HepG2 (cell line): ENCODE measurements around the gene ZFPL1. TPM values are rescaled to one million over a fixed set of nuclear protein-coding genes. Genes with fewer than 3 reads are reported as not detected.
A peak's percentile ranks its signal among the peaks of the same experiment; 100 is the strongest.

Experiments
- ARHGAP35 ChIP-seq: sonication (generic); formaldehyde crosslinking; IDR thresholded peaks from 2 replicates; pipeline ENCODE4 v1.9.0; 2022; ENCODE audit warnings: mild to moderate bottlenecking, inconsistent platforms, moderate library complexity, missing genetic modification reagents, borderline replicate concordance
- ARNT ChIP-seq: fragments of 450-650 bp; IDR thresholded peaks from 2 replicates; pipeline ENCODE4 v1.6.1; 2017
- BRD4 ChIP-seq: sonication (generic); formaldehyde crosslinking; IDR thresholded peaks from 2 replicates; pipeline ENCODE4 v1.4.0; 2020; ENCODE audit warnings: missing genetic modification reagents
- CREB1 ChIP-seq, 2 experiments: fragments of 450-650 bp in 1 of 2; IDR thresholded peaks; 2 replicates each; pipeline ENCODE4 v1.6.1; 2016 to 2017; ENCODE audit warnings: control low read depth in 1 of 2, mild to moderate bottlenecking in 1 of 2, missing compliant biosample characterization in 1 of 2, missing genetic modification characterization in 1 of 2
- DPF2 ChIP-seq: sonication (generic); formaldehyde crosslinking; IDR thresholded peaks from 2 replicates; pipeline ENCODE4 v1.4.0; 2020; ENCODE audit warnings: mild to moderate bottlenecking, low read depth, missing genetic modification reagents, borderline replicate concordance
- FOXK2 ChIP-seq: fragments of 450-650 bp; IDR thresholded peaks from 2 replicates; pipeline ENCODE4 v1.6.1; 2016
- HMGA1 ChIP-seq: sonication (generic); formaldehyde crosslinking; conservative IDR thresholded peaks from 2 replicates; pipeline ENCODE4 v1.4.0; 2020; ENCODE audit warnings: missing genetic modification reagents
- IKZF4 ChIP-seq: sonication (generic); formaldehyde crosslinking; IDR thresholded peaks from 2 replicates; pipeline ENCODE4 v1.5.1; 2020; ENCODE audit warnings: borderline replicate concordance, mild to moderate bottlenecking, low read depth, missing genetic modification reagents; ENCODE audit errors: not compliant biosample characterization
- KLF16 ChIP-seq, 2 experiments: sonication (generic) in 1 of 2; formaldehyde crosslinking in 1 of 2; IDR thresholded peaks; 2 replicates each; pipeline versions ENCODE4 v1.6.1 to v1.8.0; 2016 to 2023; ENCODE audit warnings: missing genetic modification reagents in 2 of 2, missing compliant biosample characterization in 1 of 2
- NBN ChIP-seq: fragments of 450-650 bp; conservative IDR thresholded peaks from 2 replicates; pipeline ENCODE4 v1.6.1; 2017
- NR2C2 ChIP-seq: sonication (generic); formaldehyde crosslinking; IDR thresholded peaks from 2 replicates; pipeline ENCODE4 v1.4.0; 2020; ENCODE audit warnings: missing genetic modification reagents, mild to moderate bottlenecking, moderate library complexity, borderline replicate concordance
- SMARCC2 ChIP-seq: fragments of 450-650 bp; IDR thresholded peaks from 2 replicates; pipeline ENCODE4 v1.6.1; 2017; ENCODE audit warnings: antibody characterized with exemption, mild to moderate bottlenecking
- SMYD3 ChIP-seq: sonication (generic); formaldehyde crosslinking; IDR thresholded peaks from 2 replicates; pipeline ENCODE4 v1.8.1; 2023; ENCODE audit warnings: mild to moderate bottlenecking, missing genetic modification reagents
- TARDBP ChIP-seq: sonication (generic); formaldehyde crosslinking; IDR thresholded peaks from 2 replicates; pipeline ENCODE4 v1.8.0; 2022; ENCODE audit warnings: mild to moderate bottlenecking, missing genetic modification reagents
- TCF7 ChIP-seq: sonication (generic); IDR thresholded peaks from 2 replicates; pipeline ENCODE4 v1.6.1; 2016; ENCODE audit warnings: antibody characterized with exemption, low read depth
- TOE1 ChIP-seq: sonication (generic); formaldehyde crosslinking; IDR thresholded peaks from 2 replicates; pipeline ENCODE4 v1.4.0; 2020; ENCODE audit warnings: mild to moderate bottlenecking, missing genetic modification reagents
- TSC22D2 ChIP-seq: sonication (generic); formaldehyde crosslinking; IDR thresholded peaks from 2 replicates; pipeline ENCODE4 v1.5.1; 2020; ENCODE audit warnings: missing genetic modification reagents, mild to moderate bottlenecking, borderline replicate concordance
- ZNF121 ChIP-seq: sonication (generic); formaldehyde crosslinking; IDR thresholded peaks from 2 replicates; pipeline ENCODE4 v1.5.0; 2020; ENCODE audit warnings: mild to moderate bottlenecking, missing genetic modification reagents
- ZNF776 ChIP-seq: sonication (generic); formaldehyde crosslinking; IDR thresholded peaks from 2 replicates; pipeline ENCODE4 v1.4.0; 2020; ENCODE audit warnings: mild to moderate bottlenecking, missing genetic modification reagents
- polyA plus RNA-seq, 8 experiments: library from polyadenylated mRNA; depleted of rRNA in 3 of 8; stranded (reverse) in 7 of 8; unstranded in 1 of 8; fragments of >200 nt; fragmentation: Illumina TruSeq in 4 of 8; extraction: Trizol in 4 of 8; gene quantifications; 2 replicates each; pipeline versions ENCODE4 v1.2.1 to v1.2.3, GENCODE V29; 2011 to 2016; ENCODE audit warnings: low read depth in 4 of 8, missing spikeins in 1 of 8, mixed read lengths in 1 of 8; ENCODE audit not compliant: insufficient read depth in 1 of 8
- total RNA-seq, 5 experiments: library from RNA; depleted of rRNA; stranded (reverse); fragments of >200 nt; fragmentation: Illumina TruSeq; extraction: Trizol; gene quantifications; 2 replicates each; pipeline ENCODE4 v1.2.3, GENCODE V29; 2016; ENCODE audit warnings: low read depth in 1 of 5
- TF ChIP-seq, protein P1 (sequence below): sonication (generic); formaldehyde crosslinking; IDR thresholded peaks from 2 replicates; pipeline ENCODE4 v1.4.0; 2020; ENCODE audit warnings: mild to moderate bottlenecking, missing genetic modification reagents, borderline replicate concordance
- TF ChIP-seq, protein P2 (sequence below): sonication (generic); formaldehyde crosslinking; IDR thresholded peaks from 2 replicates; pipeline ENCODE4 v1.9.0; 2022; ENCODE audit warnings: missing genetic modification reagents, mild to moderate bottlenecking, borderline replicate concordance
- TF ChIP-seq, protein P3 (sequence below): sonication (generic); formaldehyde crosslinking; IDR thresholded peaks from 2 replicates; pipeline ENCODE4 v1.4.0; 2020; ENCODE audit warnings: mild to moderate bottlenecking, missing genetic modification reagents
- TF ChIP-seq, protein P4 (sequence below): sonication (generic); formaldehyde crosslinking; IDR thresholded peaks from 2 replicates; pipeline ENCODE4 v1.5.1; 2020; ENCODE audit warnings: mild to moderate bottlenecking, missing genetic modification reagents, moderate library complexity

Gene ZFPL1
- total and polyA plus RNA-seq, 2 of the 13 experiments (the other 11 are each of a cell fraction or from before 2014, with no cell fraction given), result 32.2 to 56.0 TPM

DNA sequence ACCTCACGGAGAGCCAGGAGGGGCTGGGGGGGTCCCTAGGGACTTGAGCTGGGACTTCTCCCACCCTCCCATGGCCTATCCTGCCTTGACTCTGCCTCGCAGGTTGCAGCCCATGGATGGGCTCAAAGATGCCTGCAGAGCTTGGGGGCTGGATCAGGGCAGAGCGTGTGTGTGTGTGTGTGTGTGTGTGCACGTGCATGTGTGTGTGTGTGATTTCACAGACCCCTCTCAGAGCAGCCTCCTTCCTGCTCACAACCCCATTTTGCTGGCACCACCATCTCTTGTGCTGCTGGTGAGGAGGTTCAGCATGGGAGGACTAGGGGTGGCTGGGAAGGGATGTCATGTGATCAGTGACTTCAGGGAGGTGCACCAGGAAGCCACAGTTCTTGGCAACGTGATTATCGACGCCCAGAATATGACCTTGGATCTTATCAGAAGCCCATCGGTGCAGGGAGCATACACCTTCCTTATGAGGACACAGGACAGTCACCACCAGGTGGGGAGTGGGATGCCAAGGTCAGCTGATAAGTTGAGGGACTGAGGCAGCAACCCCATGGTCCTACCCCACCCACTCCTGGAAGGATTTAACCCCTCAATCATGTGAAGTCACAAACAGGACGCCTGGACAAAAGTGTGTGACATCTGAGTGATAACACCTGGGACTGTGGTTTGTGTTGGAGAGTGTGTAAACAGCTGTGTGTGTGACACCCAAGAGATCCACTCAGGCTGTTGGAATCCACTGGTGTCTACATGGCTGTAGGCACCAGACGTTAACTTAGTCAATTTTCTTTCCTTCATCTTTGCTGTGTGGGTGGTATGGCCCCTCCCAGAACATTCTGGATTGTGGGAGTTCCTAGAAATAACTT, 23.8 kb upstream of the ZFPL1 start (continued):
- no peak for TF ChIP-seq BRD4
- TF ChIP-seq, protein P1, sequence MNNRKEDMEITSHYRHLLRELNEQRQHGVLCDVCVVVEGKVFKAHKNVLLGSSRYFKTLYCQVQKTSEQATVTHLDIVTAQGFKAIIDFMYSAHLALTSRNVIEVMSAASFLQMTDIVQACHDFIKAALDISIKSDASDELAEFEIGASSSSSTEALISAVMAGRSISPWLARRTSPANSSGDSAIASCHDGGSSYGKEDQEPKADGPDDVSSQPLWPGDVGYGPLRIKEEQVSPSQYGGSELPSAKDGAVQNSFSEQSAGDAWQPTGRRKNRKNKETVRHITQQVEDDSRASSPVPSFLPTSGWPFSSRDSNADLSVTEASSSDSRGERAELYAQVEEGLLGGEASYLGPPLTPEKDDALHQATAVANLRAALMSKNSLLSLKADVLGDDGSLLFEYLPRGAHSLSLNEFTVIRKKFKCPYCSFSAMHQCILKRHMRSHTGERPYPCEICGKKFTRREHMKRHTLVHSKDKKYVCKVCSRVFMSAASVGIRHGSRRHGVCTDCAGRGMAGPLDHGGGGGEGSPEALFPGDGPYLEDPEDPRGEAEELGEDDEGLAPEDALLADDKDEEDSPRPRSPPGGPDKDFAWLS (CRISPR knock-in tag), result no peak
- no peak for TF ChIP-seq SMYD3 (CRISPR knock-in tag)
- TF ChIP-seq ARNT, result no peak
- TF ChIP-seq TSC22D2 (CRISPR knock-in tag), result no peak
- no peak for TF ChIP-seq IKZF4 (CRISPR knock-in tag)
- 0 out of 2 replicates have a peak, but pooled peaks have one; percentile 31 for TF ChIP-seq NR2C2
- TF ChIP-seq TOE1 (CRISPR knock-in tag), result no peak
- TF ChIP-seq ZNF121 (CRISPR knock-in tag), result no peak
- TF ChIP-seq ZNF776 (CRISPR knock-in tag), result no peak; the same call in 1 of the 2 replicates
- no peak for TF ChIP-seq ARHGAP35 (CRISPR knock-in tag)
- TF ChIP-seq CREB1 (IDR thresholded peaks at IDR 0.05), result no peak
- TF ChIP-seq CREB1 (CRISPR knock-in tag; IDR thresholded peaks at IDR 0.05), result no peak
- no peak for TF ChIP-seq KLF16 (CRISPR knock-in tag; IDR thresholded peaks at IDR 0.05)
- TF ChIP-seq HMGA1 (CRISPR knock-in tag), result no peak
- TF ChIP-seq FOXK2, result no peak
- no peak for TF ChIP-seq DPF2 (CRISPR knock-in tag)
- TF ChIP-seq SMARCC2, result no peak
- TF ChIP-seq, protein P2, sequence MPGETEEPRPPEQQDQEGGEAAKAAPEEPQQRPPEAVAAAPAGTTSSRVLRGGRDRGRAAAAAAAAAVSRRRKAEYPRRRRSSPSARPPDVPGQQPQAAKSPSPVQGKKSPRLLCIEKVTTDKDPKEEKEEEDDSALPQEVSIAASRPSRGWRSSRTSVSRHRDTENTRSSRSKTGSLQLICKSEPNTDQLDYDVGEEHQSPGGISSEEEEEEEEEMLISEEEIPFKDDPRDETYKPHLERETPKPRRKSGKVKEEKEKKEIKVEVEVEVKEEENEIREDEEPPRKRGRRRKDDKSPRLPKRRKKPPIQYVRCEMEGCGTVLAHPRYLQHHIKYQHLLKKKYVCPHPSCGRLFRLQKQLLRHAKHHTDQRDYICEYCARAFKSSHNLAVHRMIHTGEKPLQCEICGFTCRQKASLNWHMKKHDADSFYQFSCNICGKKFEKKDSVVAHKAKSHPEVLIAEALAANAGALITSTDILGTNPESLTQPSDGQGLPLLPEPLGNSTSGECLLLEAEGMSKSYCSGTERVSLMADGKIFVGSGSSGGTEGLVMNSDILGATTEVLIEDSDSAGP (CRISPR knock-in tag), result no peak
- no peak for TF ChIP-seq TCF7
- no peak for TF ChIP-seq NBN
- TF ChIP-seq, protein P3, sequence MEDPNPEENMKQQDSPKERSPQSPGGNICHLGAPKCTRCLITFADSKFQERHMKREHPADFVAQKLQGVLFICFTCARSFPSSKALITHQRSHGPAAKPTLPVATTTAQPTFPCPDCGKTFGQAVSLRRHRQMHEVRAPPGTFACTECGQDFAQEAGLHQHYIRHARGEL (CRISPR knock-in tag), result no peak
- TF ChIP-seq, protein P4, sequence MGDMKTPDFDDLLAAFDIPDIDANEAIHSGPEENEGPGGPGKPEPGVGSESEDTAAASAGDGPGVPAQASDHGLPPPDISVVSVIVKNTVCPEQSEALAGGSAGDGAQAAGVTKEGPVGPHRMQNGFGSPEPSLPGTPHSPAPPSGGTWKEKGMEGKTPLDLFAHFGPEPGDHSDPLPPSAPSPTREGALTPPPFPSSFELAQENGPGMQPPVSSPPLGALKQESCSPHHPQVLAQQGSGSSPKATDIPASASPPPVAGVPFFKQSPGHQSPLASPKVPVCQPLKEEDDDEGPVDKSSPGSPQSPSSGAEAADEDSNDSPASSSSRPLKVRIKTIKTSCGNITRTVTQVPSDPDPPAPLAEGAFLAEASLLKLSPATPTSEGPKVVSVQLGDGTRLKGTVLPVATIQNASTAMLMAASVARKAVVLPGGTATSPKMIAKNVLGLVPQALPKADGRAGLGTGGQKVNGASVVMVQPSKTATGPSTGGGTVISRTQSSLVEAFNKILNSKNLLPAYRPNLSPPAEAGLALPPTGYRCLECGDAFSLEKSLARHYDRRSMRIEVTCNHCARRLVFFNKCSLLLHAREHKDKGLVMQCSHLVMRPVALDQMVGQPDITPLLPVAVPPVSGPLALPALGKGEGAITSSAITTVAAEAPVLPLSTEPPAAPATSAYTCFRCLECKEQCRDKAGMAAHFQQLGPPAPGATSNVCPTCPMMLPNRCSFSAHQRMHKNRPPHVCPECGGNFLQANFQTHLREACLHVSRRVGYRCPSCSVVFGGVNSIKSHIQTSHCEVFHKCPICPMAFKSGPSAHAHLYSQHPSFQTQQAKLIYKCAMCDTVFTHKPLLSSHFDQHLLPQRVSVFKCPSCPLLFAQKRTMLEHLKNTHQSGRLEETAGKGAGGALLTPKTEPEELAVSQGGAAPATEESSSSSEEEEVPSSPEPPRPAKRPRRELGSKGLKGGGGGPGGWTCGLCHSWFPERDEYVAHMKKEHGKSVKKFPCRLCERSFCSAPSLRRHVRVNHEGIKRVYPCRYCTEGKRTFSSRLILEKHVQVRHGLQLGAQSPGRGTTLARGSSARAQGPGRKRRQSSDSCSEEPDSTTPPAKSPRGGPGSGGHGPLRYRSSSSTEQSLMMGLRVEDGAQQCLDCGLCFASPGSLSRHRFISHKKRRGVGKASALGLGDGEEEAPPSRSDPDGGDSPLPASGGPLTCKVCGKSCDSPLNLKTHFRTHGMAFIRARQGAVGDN, result peak; percentile 49
- TF ChIP-seq TARDBP (CRISPR knock-in tag), result no peak
